MCF 10A (cell line): Measurements from ENCODE around the gene GNL3L. TPM values are rescaled to one million over a fixed set of nuclear protein-coding genes. Genes with fewer than 3 reads are reported as not detected.
"Not testable (repeated sequence)": the region's sequence is repeated elsewhere in the genome, so short reads cannot be mapped to it uniquely, and the experiment has no call there.

Source experiments
- BruUV-seq: library from RNA; stranded (reverse); fragments of 400-500 nt; replicated peaks from 2 replicates; lab custom pipeline; 2021; lab: Mats Ljungman, UMichigan
- CTCF ChIA-PET: fragments of 300-600 bp; sonication (Branson Sonifier 250); formaldehyde crosslinking; extraction: SDS; loops from one replicate; lab custom pipeline; 2021; ENCODE audit warnings: antibody characterized with exemption, inconsistent platforms; lab: Yijun Ruan, JAX
- POLR2A ChIA-PET: fragments of 300-600, 350-650 bp; sonication (Branson Sonifier 250); formaldehyde crosslinking; extraction: SDS; loops from one replicate; lab custom pipeline; 2020; ENCODE audit warnings: antibody characterized with exemption, inconsistent platforms; lab: Yijun Ruan, JAX
- DNase-seq: peaks from one replicate; pipeline ENCODE4 v3.0.0-alpha.2; 2018; ENCODE audit not compliant: unreplicated experiment
- H3K27ac Mint-ChIP-seq: one replicate; pipeline ENCODE4 v1.8.0; 2022; ENCODE audit warnings: mild to moderate bottlenecking, low read depth, mixed read lengths; ENCODE audit not compliant: unreplicated experiment
- H3K27me3 Mint-ChIP-seq: one replicate; pipeline ENCODE4 v1.8.0; 2022; ENCODE audit warnings: mixed read lengths; ENCODE audit not compliant: insufficient read depth, unreplicated experiment
- H3K36me3 Mint-ChIP-seq: one replicate; pipeline ENCODE4 v1.8.0; 2022; ENCODE audit warnings: mild to moderate bottlenecking, moderate library complexity, mixed read lengths; ENCODE audit not compliant: insufficient read depth, unreplicated experiment
- H3K4me1 Mint-ChIP-seq: one replicate; pipeline ENCODE4 v1.8.0; 2022; ENCODE audit warnings: mixed read lengths; ENCODE audit not compliant: insufficient read depth, unreplicated experiment
- H3K4me3 Mint-ChIP-seq: one replicate; pipeline ENCODE4 v1.8.0; 2022; ENCODE audit warnings: mild to moderate bottlenecking, moderate library complexity, mixed read lengths; ENCODE audit not compliant: unreplicated experiment
- H3K9me3 Mint-ChIP-seq: one replicate; pipeline ENCODE4 v1.8.0; 2022; ENCODE audit warnings: mixed read lengths; ENCODE audit not compliant: unreplicated experiment
- intact Hi-C: fragments of 100-400 bp; cut with micrococcal nuclease; formaldehyde crosslinking; loops from 2 replicates; pipeline ENCODE4 v1.14.1; 2022
- total RNA-seq: library from RNA; stranded (reverse); gene quantifications from 2 replicates; pipeline ENCODE4 v1.2.3, GENCODE V29; 2022
- TF ChIP-seq, protein P1 (sequence below): fragments of 200-600 bp; IDR thresholded peaks from one replicate; pipeline ENCODE4 v1.8.0; 2022; ENCODE audit warnings: antibody characterized with exemption, mild to moderate bottlenecking; ENCODE audit not compliant: unreplicated experiment

The GNL3L gene
- total RNA-seq, 1 experiment from 2014 or later = 46.2 TPM

- intact Hi-C loops = no loop called here
- CTCF ChIA-PET = no interaction called here
- no peaks in the 10 kb centered on the region for H3K27me3 Mint-ChIP-seq
- H3K9me3 Mint-ChIP-seq = no peaks in the 10 kb centered on the region
- H3K27ac Mint-ChIP-seq = no peak overlapping the region
- POLR2A ChIA-PET = no interaction called here
- DNase-seq = no peak
- H3K36me3 Mint-ChIP-seq = peaks cover 56% of the 10 kb centered on the region
- H3K4me1 Mint-ChIP-seq = no peaks in the 10 kb centered on the region
- no TSS peak for BruUV-seq
- TF ChIP-seq, protein P1, sequence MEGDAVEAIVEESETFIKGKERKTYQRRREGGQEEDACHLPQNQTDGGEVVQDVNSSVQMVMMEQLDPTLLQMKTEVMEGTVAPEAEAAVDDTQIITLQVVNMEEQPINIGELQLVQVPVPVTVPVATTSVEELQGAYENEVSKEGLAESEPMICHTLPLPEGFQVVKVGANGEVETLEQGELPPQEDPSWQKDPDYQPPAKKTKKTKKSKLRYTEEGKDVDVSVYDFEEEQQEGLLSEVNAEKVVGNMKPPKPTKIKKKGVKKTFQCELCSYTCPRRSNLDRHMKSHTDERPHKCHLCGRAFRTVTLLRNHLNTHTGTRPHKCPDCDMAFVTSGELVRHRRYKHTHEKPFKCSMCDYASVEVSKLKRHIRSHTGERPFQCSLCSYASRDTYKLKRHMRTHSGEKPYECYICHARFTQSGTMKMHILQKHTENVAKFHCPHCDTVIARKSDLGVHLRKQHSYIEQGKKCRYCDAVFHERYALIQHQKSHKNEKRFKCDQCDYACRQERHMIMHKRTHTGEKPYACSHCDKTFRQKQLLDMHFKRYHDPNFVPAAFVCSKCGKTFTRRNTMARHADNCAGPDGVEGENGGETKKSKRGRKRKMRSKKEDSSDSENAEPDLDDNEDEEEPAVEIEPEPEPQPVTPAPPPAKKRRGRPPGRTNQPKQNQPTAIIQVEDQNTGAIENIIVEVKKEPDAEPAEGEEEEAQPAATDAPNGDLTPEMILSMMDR = no peak
- H3K4me3 Mint-ChIP-seq = no peak overlapping the region
Observed at GRCh38 chrX:54560411-54560810, 30.4 kb downstream of the GNL3L start.

GRCh38 chrX:54561622-54562021, 31.6 kb downstream of the GNL3L start:
- Mint-ChIP-seq H3K4me3 (no peak overlapping the region), H3K4me1 (no peaks in the 10 kb centered on the region), H3K9me3 (no peaks in the 10 kb centered on the region), H3K27ac (no peak overlapping the region), H3K27me3 (no peaks in the 10 kb centered on the region), H3K36me3 (peaks cover 48% of the 10 kb centered on the region)
- TF ChIP-seq, protein P1 = no peak
- intact Hi-C loops = no loop called here
- CTCF ChIA-PET = no interaction called here
- POLR2A ChIA-PET = interaction anchor here (0.7 kb wide), 1 partner anchor 22 kb away, joined by 3 read pairs; no protein-coding TSS in a partner anchor
- DNase-seq = no peak
- no TSS peak for BruUV-seq

DNA sequence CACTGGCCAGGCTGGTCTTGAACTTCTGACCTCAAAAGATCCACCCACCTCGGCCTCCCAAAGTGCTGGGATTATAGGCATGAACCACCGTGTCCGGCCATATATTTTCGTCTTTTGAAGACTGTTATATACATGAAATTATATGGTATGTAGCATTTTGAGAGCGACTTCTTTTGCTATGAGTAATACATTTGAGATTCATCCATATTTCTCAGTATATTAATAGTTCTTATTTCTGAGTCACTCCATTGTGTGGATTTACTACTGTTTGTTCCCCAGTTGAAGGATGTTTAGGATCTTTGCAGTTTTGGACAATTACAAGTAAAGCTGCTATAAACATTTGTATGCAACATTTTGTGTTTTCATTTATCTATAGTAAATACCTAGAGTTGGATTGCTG, 34.9 kb downstream of the GNL3L start:
- POLR2A ChIA-PET = no interaction called here
- TF ChIP-seq, protein P1 = no peak
- BruUV-seq = no TSS peak
- intact Hi-C loops = no loop called here
- Mint-ChIP-seq H3K36me3 (peaks cover 34% of the 10 kb centered on the region), H3K27me3 (no peaks in the 10 kb centered on the region), H3K27ac (no peak overlapping the region), H3K4me3 (no peak overlapping the region), H3K4me1 (no peaks in the 10 kb centered on the region), H3K9me3 (no peaks in the 10 kb centered on the region)
- no peak for DNase-seq
- CTCF ChIA-PET = no interaction called here

- DNase-seq = no peak
- Mint-ChIP-seq H3K27ac (no peak overlapping the region), H3K4me1 (no peaks in the 10 kb centered on the region), H3K4me3 (no peak overlapping the region), H3K9me3 (peaks cover 8% of the 10 kb centered on the region), H3K36me3 (peaks cover 14% of the 10 kb centered on the region), H3K27me3 (no peaks in the 10 kb centered on the region)
- TF ChIP-seq, protein P1 = no peak
- CTCF ChIA-PET = no interaction called here
- intact Hi-C loops = no loop called here
- POLR2A ChIA-PET = no interaction called here
- BruUV-seq = no TSS peak
Observed at GRCh38 chrX:54570332-54570731, 40.3 kb downstream of the GNL3L start.

- H3K9me3 Mint-ChIP-seq, intact Hi-C loops, CTCF ChIA-PET, DNase-seq, H3K4me1 Mint-ChIP-seq, H3K4me3 Mint-ChIP-seq, BruUV-seq, H3K27me3 Mint-ChIP-seq, POLR2A ChIA-PET, H3K27ac Mint-ChIP-seq: not testable (repeated sequence)
- peaks cover 27% of the 10 kb centered on the region for H3K36me3 Mint-ChIP-seq
Observed at GRCh38 chrX:54572641-54573040, 42.6 kb downstream of the GNL3L start.
